ENCODE data around the gene NMNAT2.

The NMNAT2 gene

DNA sequence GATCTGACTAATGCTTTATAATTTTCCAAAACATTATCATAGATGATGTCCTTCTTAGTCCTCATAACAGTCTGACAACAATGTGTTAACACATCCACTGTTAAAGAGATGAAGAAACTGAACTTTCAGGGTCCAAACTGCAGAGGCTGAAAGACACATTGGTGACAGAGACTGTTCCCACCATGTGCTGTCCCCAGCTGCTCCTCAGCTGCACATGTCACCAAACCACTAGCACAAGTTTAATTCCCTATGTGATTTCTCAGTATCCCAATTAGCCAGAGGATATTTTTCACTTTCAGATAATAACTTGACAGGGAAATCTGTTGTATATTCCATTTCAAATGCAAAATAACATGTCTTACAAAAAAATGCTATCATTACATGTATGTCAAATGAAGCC is 207.5 kb downstream of the NMNAT2 start:
- no peak for DNase-seq (ENCODE audit: low read depth)

DNA sequence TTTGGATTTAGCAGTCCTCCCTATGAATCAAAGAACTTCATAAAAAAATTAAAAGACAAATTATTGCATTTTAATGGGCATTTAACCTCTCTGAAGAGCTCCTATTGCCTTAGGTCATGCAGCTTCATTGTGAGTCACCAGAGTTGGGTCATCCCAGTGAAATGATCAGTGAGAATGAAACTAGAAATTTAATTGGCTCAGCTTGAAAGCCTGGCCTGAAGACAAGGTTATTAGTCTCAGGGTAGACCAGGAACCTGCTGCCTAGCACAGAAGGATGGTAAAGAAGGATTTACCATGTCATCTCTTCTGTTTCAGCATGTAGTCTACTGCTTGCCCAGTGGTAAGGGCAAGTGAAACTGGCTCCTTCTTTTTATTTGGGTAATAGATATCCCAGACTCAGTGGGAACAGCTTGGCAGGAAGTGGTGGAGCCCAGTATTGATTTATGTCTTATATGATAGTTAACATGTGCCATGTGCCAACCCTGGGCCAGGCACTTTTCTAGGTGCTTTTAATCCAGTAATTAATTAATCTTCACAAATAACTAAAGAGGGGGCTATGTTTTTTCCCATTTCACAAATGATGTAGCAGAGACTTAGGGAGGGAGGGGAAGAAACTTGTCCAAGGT is 208.5 kb downstream of the NMNAT2 start:
- DNase-seq (ENCODE audit: low read depth): no peak

DNA sequence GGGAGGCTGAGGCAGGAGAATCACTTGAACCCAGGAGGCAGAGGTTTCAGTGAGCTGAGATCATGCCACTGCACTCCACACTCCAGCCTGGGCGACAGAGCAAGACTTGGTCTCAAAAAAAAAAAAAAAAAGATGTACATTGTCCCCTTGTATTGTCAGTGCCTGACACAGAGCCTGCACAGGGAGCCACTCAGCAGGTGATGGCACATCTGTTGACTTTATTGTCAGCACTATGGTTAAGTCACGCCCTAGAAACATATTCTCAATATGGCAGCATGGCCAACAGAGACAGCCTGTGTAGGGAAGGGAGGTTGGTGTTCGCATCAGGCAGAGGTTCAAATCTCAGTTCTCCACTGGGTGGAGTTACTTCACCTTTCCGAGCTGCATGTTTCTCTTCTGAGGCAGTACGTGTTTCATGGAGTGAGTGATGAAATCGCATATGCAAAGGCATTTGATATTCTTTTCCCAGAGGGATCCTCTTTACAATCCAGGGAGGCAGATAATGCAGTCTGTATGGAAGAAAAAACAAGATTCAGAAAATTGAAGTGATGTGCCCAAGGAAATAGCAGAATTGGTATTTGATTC is 211.6 kb downstream of the NMNAT2 start:
- DNase-seq (ENCODE audit: low read depth): no peak

DNA sequence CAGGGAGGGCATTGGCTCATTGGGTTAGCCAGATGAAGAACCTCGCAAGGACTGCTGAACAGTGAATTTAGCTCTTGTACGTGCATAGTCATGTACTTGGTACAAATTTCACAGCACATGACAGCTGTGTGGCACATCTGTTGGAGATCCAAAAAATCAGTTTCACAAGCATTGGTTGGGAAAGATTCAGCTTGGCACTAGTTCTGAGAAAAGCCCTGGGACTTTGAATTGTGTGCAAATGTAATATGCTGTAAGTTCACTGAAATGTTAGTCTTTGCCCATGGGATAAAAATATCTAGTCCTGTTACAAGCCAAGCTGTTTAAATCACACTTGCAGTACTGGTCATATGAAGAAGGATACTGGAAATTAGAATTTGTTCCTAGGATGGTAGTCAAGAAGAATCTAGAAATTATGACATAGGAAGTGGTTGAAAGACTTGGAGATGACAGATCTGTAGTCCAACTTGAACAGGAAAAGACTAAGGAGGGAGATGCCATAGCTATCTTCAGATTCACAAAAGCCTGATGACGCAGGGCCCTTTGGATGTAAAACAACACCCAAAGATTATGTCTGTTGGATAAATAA is 212.9 kb downstream of the NMNAT2 start:
- DNase-seq (ENCODE audit: low read depth): no peak

DNA sequence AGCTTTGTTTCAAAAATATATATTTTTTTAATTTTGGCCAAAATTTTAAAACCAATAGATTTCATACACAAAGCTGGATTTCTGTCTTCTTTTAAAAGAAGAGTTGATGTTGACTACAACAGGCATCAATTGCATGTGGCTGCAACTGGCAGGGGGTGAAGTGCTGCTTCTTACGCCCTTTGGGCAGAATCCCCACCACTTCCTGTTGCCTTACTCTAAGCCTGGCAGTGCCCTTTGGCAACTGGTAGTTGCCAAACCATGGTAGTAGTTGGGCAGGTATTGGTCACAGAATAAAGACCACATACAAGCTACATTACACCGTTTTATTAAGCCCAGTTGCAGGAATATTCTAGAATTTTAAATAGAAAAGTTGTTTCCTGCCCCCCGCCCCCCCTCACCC is 215.1 kb downstream of the NMNAT2 start:
- DNase-seq (ENCODE audit: low read depth): no peak

DNA sequence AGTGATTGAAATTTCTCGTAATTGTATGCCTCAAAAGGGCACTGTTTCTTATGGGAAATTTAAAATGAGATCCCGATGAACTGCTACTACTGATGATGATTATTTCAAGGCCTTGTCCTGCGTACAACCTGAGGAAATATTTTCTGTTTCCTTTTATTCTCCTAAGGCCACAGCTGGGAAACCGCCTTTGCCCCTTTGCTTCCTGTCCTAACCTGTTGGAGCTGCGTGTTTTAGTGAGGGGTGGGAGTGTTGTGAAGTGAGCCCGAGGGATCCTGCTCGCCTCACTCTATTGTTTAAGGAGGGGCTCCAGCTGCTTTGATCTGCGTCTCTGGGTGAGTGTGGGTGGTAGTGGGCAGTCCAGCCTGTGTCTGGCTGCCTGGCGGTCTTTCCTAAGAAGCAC is 217.7 kb downstream of the NMNAT2 start:
- no peak for DNase-seq (ENCODE audit: low read depth)

DNA sequence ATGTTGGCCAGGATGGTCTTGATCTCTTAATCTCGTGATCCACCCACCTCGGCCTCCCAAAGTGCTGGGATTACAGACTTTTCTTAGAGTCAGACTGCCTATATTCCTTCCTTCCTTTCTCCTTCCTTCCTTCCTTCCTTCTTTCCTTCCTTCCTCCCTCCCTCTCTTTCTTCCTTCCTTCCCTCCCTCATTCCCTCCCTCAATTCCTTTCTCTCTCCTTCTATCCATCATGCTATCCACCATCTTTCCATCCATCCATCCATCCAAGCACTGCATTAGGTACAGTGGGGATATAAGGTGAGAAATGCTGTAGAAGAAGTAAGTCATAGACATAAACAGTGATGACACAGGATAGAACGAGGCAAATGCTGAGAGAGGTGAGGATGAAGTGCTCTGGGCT is 218.9 kb downstream of the NMNAT2 start:
- no peak for DNase-seq (ENCODE audit: low read depth)

DNA sequence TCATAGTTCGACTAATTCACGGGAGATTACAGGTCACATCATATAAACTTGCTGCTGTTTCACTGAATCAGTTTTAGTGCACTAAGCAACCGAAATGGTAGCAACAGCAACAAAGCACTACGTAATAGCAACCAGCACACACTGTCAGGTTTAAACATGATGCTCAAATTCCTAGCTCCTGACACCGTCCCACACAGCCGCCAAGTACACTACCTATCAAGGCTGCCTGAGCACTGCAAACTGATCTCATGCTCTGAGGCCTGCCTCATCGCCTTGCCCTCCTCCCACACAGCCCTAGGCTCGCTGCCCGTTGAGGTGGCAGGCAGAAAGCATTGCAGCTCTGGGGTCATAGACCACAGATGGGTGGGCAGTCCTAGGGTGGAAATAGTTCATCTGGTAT is 219.7 kb downstream of the NMNAT2 start:
- DNase-seq (ENCODE audit: low read depth): no peak

Data from CMK (cell line).